Measurements from ENCODE around the gene ENDOG. TPM values are rescaled to one million over a fixed set of nuclear protein-coding genes. Genes with fewer than 3 reads are reported as not detected.

Gene ENDOG
- total and polyA plus RNA-seq, 2 experiments from 2014 or later, result 15.1 to 23.5 TPM

GRCh38 chr9:128823903-128824406 is 5.7 kb downstream of the ENDOG start (continued):
- no peak for TF ChIP-seq CTCF (conservative IDR thresholded peaks at IDR 0.05; ENCODE audit: low read depth in 2 of 2)
- TF ChIP-seq EZH2 (IDR thresholded peaks at IDR 0.05; ENCODE audit: low read depth, unreplicated experiment), result no peak
- TF ChIP-seq NANOG (IDR thresholded peaks at IDR 0.05; ENCODE audit: borderline replicate concordance), result no peak

DNA sequence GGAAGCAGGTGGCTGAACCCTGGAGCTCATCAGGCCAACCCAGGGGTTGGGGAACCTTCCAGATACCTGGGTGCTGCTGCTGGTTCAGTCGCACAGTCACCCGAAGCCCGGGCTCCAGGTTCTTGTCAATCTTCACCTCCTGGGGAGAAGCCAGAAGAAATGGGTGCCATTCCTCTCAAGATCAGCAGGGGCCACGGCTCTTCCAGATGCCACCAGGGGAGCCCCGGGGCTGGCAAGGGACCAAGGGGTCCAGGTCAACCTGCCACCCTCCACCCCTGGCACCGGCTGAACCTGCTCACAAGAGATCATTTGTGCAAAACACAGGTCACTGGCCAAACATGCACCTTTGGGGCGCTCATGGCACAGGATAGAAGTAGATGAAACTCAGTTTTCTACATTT is 6.6 kb downstream of the ENDOG start:
- no peak for TF ChIP-seq JUNB (IDR thresholded peaks at IDR 0.05; ENCODE audit: unreplicated experiment)
- TF ChIP-seq ZNF331 (CRISPR knock-in tag; IDR thresholded peaks at IDR 0.05; ENCODE audit: low read depth), result no peak
- TF ChIP-seq, protein P1, sequence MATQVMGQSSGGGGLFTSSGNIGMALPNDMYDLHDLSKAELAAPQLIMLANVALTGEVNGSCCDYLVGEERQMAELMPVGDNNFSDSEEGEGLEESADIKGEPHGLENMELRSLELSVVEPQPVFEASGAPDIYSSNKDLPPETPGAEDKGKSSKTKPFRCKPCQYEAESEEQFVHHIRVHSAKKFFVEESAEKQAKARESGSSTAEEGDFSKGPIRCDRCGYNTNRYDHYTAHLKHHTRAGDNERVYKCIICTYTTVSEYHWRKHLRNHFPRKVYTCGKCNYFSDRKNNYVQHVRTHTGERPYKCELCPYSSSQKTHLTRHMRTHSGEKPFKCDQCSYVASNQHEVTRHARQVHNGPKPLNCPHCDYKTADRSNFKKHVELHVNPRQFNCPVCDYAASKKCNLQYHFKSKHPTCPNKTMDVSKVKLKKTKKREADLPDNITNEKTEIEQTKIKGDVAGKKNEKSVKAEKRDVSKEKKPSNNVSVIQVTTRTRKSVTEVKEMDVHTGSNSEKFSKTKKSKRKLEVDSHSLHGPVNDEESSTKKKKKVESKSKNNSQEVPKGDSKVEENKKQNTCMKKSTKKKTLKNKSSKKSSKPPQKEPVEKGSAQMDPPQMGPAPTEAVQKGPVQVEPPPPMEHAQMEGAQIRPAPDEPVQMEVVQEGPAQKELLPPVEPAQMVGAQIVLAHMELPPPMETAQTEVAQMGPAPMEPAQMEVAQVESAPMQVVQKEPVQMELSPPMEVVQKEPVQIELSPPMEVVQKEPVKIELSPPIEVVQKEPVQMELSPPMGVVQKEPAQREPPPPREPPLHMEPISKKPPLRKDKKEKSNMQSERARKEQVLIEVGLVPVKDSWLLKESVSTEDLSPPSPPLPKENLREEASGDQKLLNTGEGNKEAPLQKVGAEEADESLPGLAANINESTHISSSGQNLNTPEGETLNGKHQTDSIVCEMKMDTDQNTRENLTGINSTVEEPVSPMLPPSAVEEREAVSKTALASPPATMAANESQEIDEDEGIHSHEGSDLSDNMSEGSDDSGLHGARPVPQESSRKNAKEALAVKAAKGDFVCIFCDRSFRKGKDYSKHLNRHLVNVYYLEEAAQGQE (IDR thresholded peaks at IDR 0.05; ENCODE audit: unreplicated experiment), result no peak
- TF ChIP-seq STAT1 (IDR thresholded peaks at IDR 0.05; ENCODE audit: unreplicated experiment), result no peak
- no peak for TF ChIP-seq EZH2phosphoT487 (IDR thresholded peaks at IDR 0.05; ENCODE audit: unreplicated experiment)
- TF ChIP-seq NANOG (IDR thresholded peaks at IDR 0.05; ENCODE audit: borderline replicate concordance), result no peak
- no peak for TF ChIP-seq ZNF114 (CRISPR knock-in tag; IDR thresholded peaks at IDR 0.05)
- TF ChIP-seq, protein P2, sequence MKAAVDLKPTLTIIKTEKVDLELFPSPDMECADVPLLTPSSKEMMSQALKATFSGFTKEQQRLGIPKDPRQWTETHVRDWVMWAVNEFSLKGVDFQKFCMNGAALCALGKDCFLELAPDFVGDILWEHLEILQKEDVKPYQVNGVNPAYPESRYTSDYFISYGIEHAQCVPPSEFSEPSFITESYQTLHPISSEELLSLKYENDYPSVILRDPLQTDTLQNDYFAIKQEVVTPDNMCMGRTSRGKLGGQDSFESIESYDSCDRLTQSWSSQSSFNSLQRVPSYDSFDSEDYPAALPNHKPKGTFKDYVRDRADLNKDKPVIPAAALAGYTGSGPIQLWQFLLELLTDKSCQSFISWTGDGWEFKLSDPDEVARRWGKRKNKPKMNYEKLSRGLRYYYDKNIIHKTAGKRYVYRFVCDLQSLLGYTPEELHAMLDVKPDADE (IDR thresholded peaks at IDR 0.05), result no peak
- TF ChIP-seq CREB1 (CRISPR knock-in tag; IDR thresholded peaks at IDR 0.05; ENCODE audit: low read depth), result no peak
- no peak overlapping the region for H3K4me3 ChIP-seq
- no peak overlapping the region for H3K4me2 ChIP-seq
- H2AFZ ChIP-seq, result no peak overlapping the region
- Mint-ChIP-seq H3K27me3 (ENCODE audit: insufficient read depth, low read depth, poor library complexity) (peaks cover 25% of the 10 kb centered on the region), H3K27ac (no peak overlapping the region), H3K4me1 (peaks cover 10% of the 10 kb centered on the region), H3K36me3 (ENCODE audit: low read depth) (peaks cover 73% of the 10 kb centered on the region), H3K4me3 (no peak overlapping the region), H3K9me3 (no peaks in the 10 kb centered on the region; the same call in 2 of the 3 replicates)
- DNase-seq (ENCODE audit: low spot score), result no peak
- H4K20me1 ChIP-seq (replicated peaks; ENCODE audit: insufficient read depth), result peaks cover 13% of the 10 kb centered on the region
- ATAC-seq, result no peak
- H3K79me2 ChIP-seq (replicated peaks; ENCODE audit: insufficient read depth), result peaks cover 8% of the 10 kb centered on the region
- H3K27ac ChIP-seq (ENCODE audit: low read depth), result no peak overlapping the region
- H3K36me3 ChIP-seq (ENCODE audit: insufficient read depth), result peaks cover 14% of the 10 kb centered on the region
- no peaks in the 10 kb centered on the region for H3K27me3 ChIP-seq (ENCODE audit: insufficient read depth)
- H3K4me1 ChIP-seq (ENCODE audit: insufficient read depth), result no peaks in the 10 kb centered on the region
- H3F3A ChIP-seq (replicated peaks; ENCODE audit: low read depth), result 0 out of 2 replicates have a peak, but pooled peaks cover 5% of the 10 kb centered on the region
- no peaks in the 10 kb centered on the region for H3K9me2 ChIP-seq (ENCODE audit: insufficient read depth)

Data from GM23338 (cell line).